Spleen (tissue), 7 donors: Measurements from ENCODE around the gene ERC1.

ENCODE experiments used
- POLR2A ChIP-seq, 3 donors: fragments of 450-650 bp; IDR thresholded peaks; one replicate each; pipeline ENCODE4 v1.5.1; 2017; ENCODE audit warnings: antibody characterized with exemption in 3 of 3, mild to moderate bottlenecking in 1 of 3
- POLR2AphosphoS5 ChIP-seq, 3 donors: sonication (generic); formaldehyde crosslinking; IDR thresholded peaks; one replicate each; pipeline ENCODE4 v1.5.1; 2017; ENCODE audit warnings: antibody characterized with exemption in 3 of 3
- TF ChIP-seq, protein P1 (sequence below), 11 experiments: fragments of 200-600 bp in 7 of 11; fragments of 450-650 bp in 4 of 11; sonication (generic) in 4 of 11; IDR thresholded peaks in 8 of 11; conservative IDR thresholded peaks in 3 of 11; 1 replicate in 7 of 11; 2 replicates in 4 of 11; pipeline versions ENCODE4 v1.4.0 to v1.8.0; 2016 to 2021; ENCODE audit warnings: antibody characterized with exemption in 11 of 11, inconsistent platforms in 4 of 11, mild to moderate bottlenecking in 1 of 11
- donor health status: DM: no; HTN: no; CAD: no; lungs with moderate emphysema.
- donor health status: DM: no; HTN: no; CAD: no.
- donor health status: DM: no; HTN: no; CAD: no.

DNA sequence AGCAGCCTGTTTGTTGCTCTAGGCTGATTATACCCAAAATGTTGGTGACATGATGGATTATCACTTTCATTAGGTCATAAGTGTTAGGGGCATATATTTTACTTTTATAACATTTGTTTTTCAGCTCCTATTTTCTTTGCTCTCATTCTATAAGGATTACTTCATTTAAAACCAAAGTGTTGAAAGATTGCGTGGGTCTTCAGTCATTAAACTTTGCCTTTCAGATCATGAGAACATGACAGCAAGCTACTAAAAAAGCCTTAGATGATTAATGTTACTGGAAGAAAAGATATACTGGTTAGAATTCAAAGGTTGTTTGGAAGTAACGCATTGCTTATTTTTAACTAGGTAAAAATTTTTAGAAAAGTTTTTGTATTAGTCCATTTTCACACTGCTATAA lies 156.8 kb downstream of the ERC1 start:
- TF ChIP-seq, protein P1, sequence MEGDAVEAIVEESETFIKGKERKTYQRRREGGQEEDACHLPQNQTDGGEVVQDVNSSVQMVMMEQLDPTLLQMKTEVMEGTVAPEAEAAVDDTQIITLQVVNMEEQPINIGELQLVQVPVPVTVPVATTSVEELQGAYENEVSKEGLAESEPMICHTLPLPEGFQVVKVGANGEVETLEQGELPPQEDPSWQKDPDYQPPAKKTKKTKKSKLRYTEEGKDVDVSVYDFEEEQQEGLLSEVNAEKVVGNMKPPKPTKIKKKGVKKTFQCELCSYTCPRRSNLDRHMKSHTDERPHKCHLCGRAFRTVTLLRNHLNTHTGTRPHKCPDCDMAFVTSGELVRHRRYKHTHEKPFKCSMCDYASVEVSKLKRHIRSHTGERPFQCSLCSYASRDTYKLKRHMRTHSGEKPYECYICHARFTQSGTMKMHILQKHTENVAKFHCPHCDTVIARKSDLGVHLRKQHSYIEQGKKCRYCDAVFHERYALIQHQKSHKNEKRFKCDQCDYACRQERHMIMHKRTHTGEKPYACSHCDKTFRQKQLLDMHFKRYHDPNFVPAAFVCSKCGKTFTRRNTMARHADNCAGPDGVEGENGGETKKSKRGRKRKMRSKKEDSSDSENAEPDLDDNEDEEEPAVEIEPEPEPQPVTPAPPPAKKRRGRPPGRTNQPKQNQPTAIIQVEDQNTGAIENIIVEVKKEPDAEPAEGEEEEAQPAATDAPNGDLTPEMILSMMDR (IDR thresholded peaks at IDR 0.05 in 8 of 11, conservative IDR thresholded peaks at IDR 0.05 in 3 of 11) = no peak
- TF ChIP-seq POLR2AphosphoS5 (IDR thresholded peaks at IDR 0.05) (no peak), POLR2A (IDR thresholded peaks at IDR 0.05) (no peak)
